ENCODE data around the gene FCSK. TPM values are rescaled to one million over a fixed set of nuclear protein-coding genes. Genes with fewer than 3 reads are reported as not detected.

Gene FCSK
- total RNA-seq, 1 experiment from 2014 or later = 25.5 TPM

GRCh38 chr16:70482624-70483023, 28.2 kb downstream of the FCSK start:
- BruUV-seq (replicated peaks) = no TSS peak
- POLR2A ChIA-PET = interaction anchor here (0.5 to 1.5 kb wide), 2 partner anchors 19 to 101 kb away, joined by 4 to 5 read pairs; no protein-coding TSS in a partner anchor
- TF ChIP-seq CTCF (IDR thresholded peaks at IDR 0.05; ENCODE audit: insufficient read depth in 1 of 2, low read depth in 1 of 2, low read length in 1 of 2, severe bottlenecking in 1 of 2, unreplicated experiment in 1 of 2) = no peak

GRCh38 chr16:70483426-70483825, 29.0 kb downstream of the FCSK start:
- no peaks in the 10 kb centered on the region; the same call in 1 of the 2 replicates for H3K27me3 ChIP-seq (replicated peaks; ENCODE audit: control insufficient read depth, insufficient read depth, low read length)
- ChIA-PET POLR2A (interaction anchor here (0.5 kb wide), 1 partner anchor 18 kb away, joined by 5 read pairs; no protein-coding TSS in a partner anchor), CTCF (no interaction called here)
- H3K4me3 ChIP-seq (ENCODE audit: low read depth, low read length) = no peak overlapping the region
- no peak for DNase-seq
- Mint-ChIP-seq H3K27me3 (ENCODE audit: insufficient read depth, unreplicated experiment) (no peaks in the 10 kb centered on the region), H3K9me3 (ENCODE audit: unreplicated experiment) (no peaks in the 10 kb centered on the region), H3K27ac (ENCODE audit: unreplicated experiment) (no peak overlapping the region), H3K36me3 (ENCODE audit: insufficient read depth, unreplicated experiment) (peaks cover 32% of the 10 kb centered on the region), H3K4me1 (ENCODE audit: low read depth, unreplicated experiment) (no peaks in the 10 kb centered on the region), H3K4me3 (ENCODE audit: unreplicated experiment) (no peak overlapping the region)
- no peaks in the 10 kb centered on the region for H3K9me3 ChIP-seq
- BruUV-seq (replicated peaks) = no TSS peak
- intact Hi-C loops (cut with micrococcal nuclease; ENCODE audit: unreplicated experiment) = no loop called here
- peaks cover 5% of the 10 kb centered on the region for H3K36me3 ChIP-seq (ENCODE audit: control insufficient read depth, insufficient read depth, low read length)
- H3K4me1 ChIP-seq = no peaks in the 10 kb centered on the region
- TF ChIP-seq CTCF (IDR thresholded peaks at IDR 0.05; ENCODE audit: insufficient read depth in 1 of 2, low read depth in 1 of 2, low read length in 1 of 2, severe bottlenecking in 1 of 2, unreplicated experiment in 1 of 2) = no peak

More at GRCh38 chr16:70482624-70483023, 28.2 kb downstream of the FCSK start:
- Histone ChIP-seq H3K36me3 (ENCODE audit: control insufficient read depth, insufficient read depth, low read length) (peaks cover 5% of the 10 kb centered on the region), H3K27me3 (replicated peaks; ENCODE audit: control insufficient read depth, insufficient read depth, low read length) (no peaks in the 10 kb centered on the region; the same call in 1 of the 2 replicates), H3K4me3 (ENCODE audit: low read depth, low read length) (no peak overlapping the region), H3K9me3 (no peaks in the 10 kb centered on the region), H3K4me1 (no peaks in the 10 kb centered on the region)
- no peaks in the 10 kb centered on the region for H3K4me1 Mint-ChIP-seq (ENCODE audit: low read depth, unreplicated experiment)
- no peaks in the 10 kb centered on the region for H3K9me3 Mint-ChIP-seq (ENCODE audit: unreplicated experiment)
- intact Hi-C loops (cut with micrococcal nuclease; ENCODE audit: unreplicated experiment) = no loop called here
- no peak overlapping the region for H3K4me3 Mint-ChIP-seq (ENCODE audit: unreplicated experiment)
- no peaks in the 10 kb centered on the region for H3K27me3 Mint-ChIP-seq (ENCODE audit: insufficient read depth, unreplicated experiment)
- DNase-seq = no peak
- CTCF ChIA-PET = no interaction called here
- H3K36me3 Mint-ChIP-seq (ENCODE audit: insufficient read depth, unreplicated experiment) = peaks cover 28% of the 10 kb centered on the region
- H3K27ac Mint-ChIP-seq (ENCODE audit: unreplicated experiment) = no peak overlapping the region

- H3K4me1 ChIP-seq = no peaks in the 10 kb centered on the region
- Mint-ChIP-seq H3K4me3 (ENCODE audit: unreplicated experiment) (no peak overlapping the region), H3K36me3 (ENCODE audit: insufficient read depth, unreplicated experiment) (peaks cover 46% of the 10 kb centered on the region), H3K9me3 (ENCODE audit: unreplicated experiment) (no peaks in the 10 kb centered on the region), H3K27me3 (ENCODE audit: insufficient read depth, unreplicated experiment) (no peaks in the 10 kb centered on the region), H3K4me1 (ENCODE audit: low read depth, unreplicated experiment) (no peaks in the 10 kb centered on the region), H3K27ac (ENCODE audit: unreplicated experiment) (no peak overlapping the region)
- H3K4me3 ChIP-seq (ENCODE audit: low read depth, low read length) = no peak overlapping the region
- CTCF ChIA-PET = no interaction called here
- DNase-seq = no peak
- no peak for TF ChIP-seq CTCF (IDR thresholded peaks at IDR 0.05; ENCODE audit: insufficient read depth in 1 of 2, low read depth in 1 of 2, low read length in 1 of 2, severe bottlenecking in 1 of 2, unreplicated experiment in 1 of 2)
- peaks cover 3% of the 10 kb centered on the region for H3K36me3 ChIP-seq (ENCODE audit: control insufficient read depth, insufficient read depth, low read length)
- H3K9me3 ChIP-seq = no peaks in the 10 kb centered on the region
- no TSS peak for BruUV-seq (replicated peaks)
- intact Hi-C loops (cut with micrococcal nuclease; ENCODE audit: unreplicated experiment) = no loop called here
- POLR2A ChIA-PET = no interaction called here
- H3K27me3 ChIP-seq (replicated peaks; ENCODE audit: control insufficient read depth, insufficient read depth, low read length) = no peaks in the 10 kb centered on the region
These were observed 30.5 kb downstream of the FCSK start for GRCh38 chr16:70484867-70485266.
